Measurements from ENCODE around the gene COPS8. TPM values are rescaled to one million over a fixed set of nuclear protein-coding genes. Genes with fewer than 3 reads are reported as not detected.

Gene COPS8
- total RNA-seq, 2 donors from 2014 or later = 66.3 to 72.7 TPM

DNA sequence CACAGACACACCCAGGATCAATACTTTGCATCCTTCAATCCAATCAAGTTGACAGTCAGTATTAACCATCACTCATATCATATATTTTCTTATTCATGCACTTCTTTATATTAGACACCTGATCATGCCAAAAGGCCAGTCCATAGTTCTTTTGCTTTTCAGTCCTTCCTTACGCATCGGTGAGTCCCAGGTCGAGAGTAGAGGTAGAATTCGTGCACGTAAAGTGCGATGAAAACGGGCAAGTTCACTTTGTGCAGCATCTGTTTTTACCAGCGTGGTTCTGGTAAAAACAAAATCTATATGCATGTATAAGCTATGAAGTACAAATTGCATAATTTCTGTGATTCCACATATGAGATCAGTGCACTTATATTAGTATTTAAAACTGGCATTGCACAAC lies 1.2 kb upstream of the COPS8 start:
- no peak for DNase-seq
- peaks cover 6% of the 10 kb centered on the region for H3K4me1 Mint-ChIP-seq
- H3K27ac Mint-ChIP-seq = no peak overlapping the region
- WGBS, 2 experiments (ENCODE audit: insufficient coverage in 1 of 2, insufficient read length in 1 of 2) = 87 to 93% methylated on average over 6 to 8 of the region's 8 CpGs
- Histone ChIP-seq H3K9ac (ENCODE audit: extremely low read depth, low read length, poor library complexity, severe bottlenecking) (no peak overlapping the region), H3K27me3 (ENCODE audit: control insufficient read depth, insufficient read depth, low read length, poor library complexity, severe bottlenecking) (no peaks in the 10 kb centered on the region), H3K36me3 (ENCODE audit: control insufficient read depth, insufficient read depth, low read length) (peaks cover 9% of the 10 kb centered on the region), H3K4me3 (ENCODE audit: low read length) (peak overlapping the region; percentile 98), H3K27ac (ENCODE audit: low read depth, low read length) (no peak overlapping the region), H3K9me3 (ENCODE audit: control insufficient read depth, low read length) (no peaks in the 10 kb centered on the region), H3K4me1 (ENCODE audit: control insufficient read depth, insufficient read depth, low read length) (peaks cover 2% of the 10 kb centered on the region)
- H3K27me3 Mint-ChIP-seq (ENCODE audit: insufficient read depth) = peaks cover 6% of the 10 kb centered on the region
- peaks cover 2% of the 10 kb centered on the region for H3K36me3 Mint-ChIP-seq (ENCODE audit: low read depth)
- no peaks in the 10 kb centered on the region for H3K9me3 Mint-ChIP-seq
- TF ChIP-seq, protein P1, sequence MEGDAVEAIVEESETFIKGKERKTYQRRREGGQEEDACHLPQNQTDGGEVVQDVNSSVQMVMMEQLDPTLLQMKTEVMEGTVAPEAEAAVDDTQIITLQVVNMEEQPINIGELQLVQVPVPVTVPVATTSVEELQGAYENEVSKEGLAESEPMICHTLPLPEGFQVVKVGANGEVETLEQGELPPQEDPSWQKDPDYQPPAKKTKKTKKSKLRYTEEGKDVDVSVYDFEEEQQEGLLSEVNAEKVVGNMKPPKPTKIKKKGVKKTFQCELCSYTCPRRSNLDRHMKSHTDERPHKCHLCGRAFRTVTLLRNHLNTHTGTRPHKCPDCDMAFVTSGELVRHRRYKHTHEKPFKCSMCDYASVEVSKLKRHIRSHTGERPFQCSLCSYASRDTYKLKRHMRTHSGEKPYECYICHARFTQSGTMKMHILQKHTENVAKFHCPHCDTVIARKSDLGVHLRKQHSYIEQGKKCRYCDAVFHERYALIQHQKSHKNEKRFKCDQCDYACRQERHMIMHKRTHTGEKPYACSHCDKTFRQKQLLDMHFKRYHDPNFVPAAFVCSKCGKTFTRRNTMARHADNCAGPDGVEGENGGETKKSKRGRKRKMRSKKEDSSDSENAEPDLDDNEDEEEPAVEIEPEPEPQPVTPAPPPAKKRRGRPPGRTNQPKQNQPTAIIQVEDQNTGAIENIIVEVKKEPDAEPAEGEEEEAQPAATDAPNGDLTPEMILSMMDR (conservative IDR thresholded peaks at IDR 0.05) = no peak
- H3K4me3 Mint-ChIP-seq = peak overlapping the region; percentile 95

GRCh38 chr2:237090906-237091305 lies 5.2 kb downstream of the COPS8 start:
- H3K4me1 ChIP-seq (ENCODE audit: control insufficient read depth, insufficient read depth, low read length) = peaks cover 2% of the 10 kb centered on the region
- TF ChIP-seq, protein P1 (conservative IDR thresholded peaks at IDR 0.05) = no peak
- DNase-seq = no peak
- Mint-ChIP-seq H3K4me1 (peaks cover 2% of the 10 kb centered on the region), H3K27ac (no peak overlapping the region), H3K4me3 (no peak overlapping the region), H3K36me3 (ENCODE audit: low read depth) (peaks cover 29% of the 10 kb centered on the region), H3K9me3 (no peaks in the 10 kb centered on the region), H3K27me3 (ENCODE audit: insufficient read depth) (no peaks in the 10 kb centered on the region)
- no peaks in the 10 kb centered on the region for H3K27me3 ChIP-seq (ENCODE audit: control insufficient read depth, insufficient read depth, low read length, poor library complexity, severe bottlenecking)
- H3K9me3 ChIP-seq (ENCODE audit: control insufficient read depth, low read length) = no peaks in the 10 kb centered on the region
- H3K27ac ChIP-seq (ENCODE audit: low read depth, low read length) = no peak overlapping the region
- no peak overlapping the region for H3K9ac ChIP-seq (ENCODE audit: extremely low read depth, low read length, poor library complexity, severe bottlenecking)
- H3K4me3 ChIP-seq (ENCODE audit: low read length) = no peak overlapping the region
- H3K36me3 ChIP-seq (ENCODE audit: control insufficient read depth, insufficient read depth, low read length) = peaks cover 62% of the 10 kb centered on the region
- 93% methylated on average over 13 of the region's 13 CpGs for WGBS, 2 experiments (ENCODE audit: insufficient coverage in 1 of 2, insufficient read length in 1 of 2)

DNA sequence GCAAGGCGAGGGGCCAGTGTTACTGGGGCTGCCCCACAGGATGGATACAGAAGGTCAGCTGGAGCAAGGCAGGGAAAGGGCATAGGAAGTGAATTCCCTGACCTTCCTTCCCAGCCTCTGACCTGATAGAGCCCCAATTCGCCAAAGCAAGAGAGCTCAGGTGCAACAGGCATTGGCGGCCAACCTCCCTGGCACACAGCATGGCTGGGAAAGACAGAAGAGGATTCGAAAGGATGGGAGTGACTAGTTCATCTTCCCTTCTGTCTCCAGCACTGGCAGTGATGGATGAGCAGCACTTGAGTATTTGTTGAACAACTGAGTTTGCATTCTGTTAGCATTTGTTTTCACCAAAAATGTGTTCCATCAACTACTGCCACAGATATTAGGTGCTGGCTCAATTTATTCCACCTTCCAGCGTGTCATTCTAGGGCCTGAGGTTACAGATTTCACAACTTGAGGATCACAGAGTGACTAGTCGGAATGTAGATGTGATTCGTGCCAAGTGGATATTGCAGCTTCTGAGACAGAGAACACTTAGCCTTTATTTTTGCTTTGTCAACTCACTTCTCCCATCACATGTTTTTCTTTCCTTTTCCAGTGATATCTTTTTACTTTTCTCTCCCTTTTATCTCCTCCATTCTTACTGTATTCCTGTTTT lies 6.2 kb downstream of the COPS8 start:
- TF ChIP-seq, protein P1 (conservative IDR thresholded peaks at IDR 0.05) = no peak
- Mint-ChIP-seq H3K4me3 (no peak overlapping the region), H3K36me3 (ENCODE audit: low read depth) (peaks cover 38% of the 10 kb centered on the region), H3K4me1 (no peaks in the 10 kb centered on the region), H3K9me3 (no peaks in the 10 kb centered on the region), H3K27ac (peak overlapping the region; percentile 26), H3K27me3 (ENCODE audit: insufficient read depth) (no peaks in the 10 kb centered on the region)
- no peaks in the 10 kb centered on the region for H3K27me3 ChIP-seq (ENCODE audit: control insufficient read depth, insufficient read depth, low read length, poor library complexity, severe bottlenecking)
- no peaks in the 10 kb centered on the region for H3K9me3 ChIP-seq (ENCODE audit: control insufficient read depth, low read length)
- peaks cover 72% of the 10 kb centered on the region for H3K36me3 ChIP-seq (ENCODE audit: control insufficient read depth, insufficient read depth, low read length)
- DNase-seq = no peak
- no peak overlapping the region for H3K9ac ChIP-seq (ENCODE audit: extremely low read depth, low read length, poor library complexity, severe bottlenecking)
- peaks cover 2% of the 10 kb centered on the region for H3K4me1 ChIP-seq (ENCODE audit: control insufficient read depth, insufficient read depth, low read length)
- H3K4me3 ChIP-seq (ENCODE audit: low read length) = no peak overlapping the region
- WGBS, 2 experiments (ENCODE audit: insufficient coverage in 1 of 2, insufficient read length in 1 of 2) = 92 to 95% methylated on average over 4 to 7 of the region's 7 CpGs
- H3K27ac ChIP-seq (ENCODE audit: low read depth, low read length) = no peak overlapping the region
